Measurements from ENCODE around the gene FAM241A.

Gene FAM241A

DNA sequence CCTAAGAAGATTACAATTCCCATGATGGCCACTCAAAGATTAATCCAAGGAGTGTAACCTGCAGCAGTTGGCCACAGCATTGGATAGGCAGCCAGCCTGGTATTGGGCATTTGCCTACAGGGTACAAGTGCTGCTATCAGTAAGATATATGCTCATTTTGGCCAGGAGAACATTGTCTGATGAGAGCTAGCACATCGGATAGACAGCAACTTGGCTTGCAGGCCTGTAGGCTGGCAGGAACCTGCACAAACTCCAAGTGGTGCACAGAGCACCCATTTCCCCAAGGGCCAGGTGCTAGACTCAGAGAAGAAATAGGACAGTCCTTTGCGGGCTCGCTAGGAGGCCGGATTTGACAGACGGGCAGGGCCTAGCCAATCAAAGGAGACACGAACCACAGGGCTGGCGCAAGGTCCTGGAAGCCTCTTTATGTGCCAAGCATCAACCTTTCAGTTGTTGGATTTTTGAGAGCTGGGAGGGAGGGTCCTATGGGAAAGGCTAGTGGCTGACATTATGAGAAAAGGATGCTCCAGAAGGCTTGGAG lies 74.6 kb downstream of the FAM241A start:
- no peak for DNase-seq

DNA sequence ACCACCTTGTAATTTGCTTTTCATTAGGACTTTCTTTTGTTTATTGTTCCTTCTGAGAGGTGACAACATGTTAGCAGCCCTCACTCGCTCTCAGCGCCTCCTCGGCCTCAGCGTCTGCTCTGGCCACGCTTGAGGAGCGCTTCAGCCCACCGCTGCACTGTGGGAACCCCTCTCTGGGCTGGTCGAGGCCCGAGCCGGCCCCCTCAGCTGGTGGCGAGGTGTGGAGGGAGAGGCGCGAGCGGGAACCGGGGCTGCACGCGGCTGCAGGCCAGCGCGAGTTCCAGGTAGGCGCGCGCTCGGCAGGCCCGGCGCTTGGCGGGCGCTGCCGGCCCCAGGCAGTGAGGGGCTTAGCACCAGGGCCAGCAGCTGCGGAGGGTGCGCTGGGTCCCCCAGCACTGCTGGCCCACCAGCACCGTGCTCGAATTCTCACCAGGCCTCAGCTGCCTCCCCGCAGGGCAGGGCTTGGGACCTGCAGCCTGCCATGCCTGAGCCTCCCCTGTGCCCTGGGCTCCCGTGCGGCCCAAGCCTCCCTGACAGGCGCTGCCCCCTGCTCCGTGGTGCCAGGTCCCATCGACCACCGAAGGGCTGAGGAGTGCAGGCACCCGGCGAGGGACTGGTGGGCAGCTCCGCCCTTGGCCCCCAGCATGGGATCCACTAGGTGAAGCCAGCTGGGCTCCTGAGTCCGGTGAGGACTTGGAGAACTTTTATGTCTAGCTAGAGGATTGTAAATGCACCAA lies 77.1 kb downstream of the FAM241A start:
- DNase-seq: no peak

DNA sequence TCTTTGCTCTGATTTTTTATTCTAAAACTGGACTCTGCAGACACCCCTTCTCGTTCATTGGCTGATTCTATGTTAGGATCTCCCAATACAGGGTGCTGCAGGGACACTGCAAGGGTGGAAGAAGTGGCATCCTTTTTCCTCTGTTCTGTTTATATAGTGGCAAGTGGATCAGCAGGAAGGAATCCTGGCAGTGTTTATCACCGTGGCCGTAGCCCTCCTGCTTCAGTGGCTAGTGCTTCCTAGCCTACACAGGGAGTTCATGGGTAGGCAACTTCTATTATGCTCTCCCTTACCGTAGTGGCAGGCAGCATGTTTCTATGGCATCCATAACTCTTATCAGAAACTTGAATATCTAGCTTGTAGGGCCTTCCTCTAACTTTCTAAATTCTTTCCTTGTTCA lies 79.9 kb downstream of the FAM241A start:
- DNase-seq: no peak

DNA sequence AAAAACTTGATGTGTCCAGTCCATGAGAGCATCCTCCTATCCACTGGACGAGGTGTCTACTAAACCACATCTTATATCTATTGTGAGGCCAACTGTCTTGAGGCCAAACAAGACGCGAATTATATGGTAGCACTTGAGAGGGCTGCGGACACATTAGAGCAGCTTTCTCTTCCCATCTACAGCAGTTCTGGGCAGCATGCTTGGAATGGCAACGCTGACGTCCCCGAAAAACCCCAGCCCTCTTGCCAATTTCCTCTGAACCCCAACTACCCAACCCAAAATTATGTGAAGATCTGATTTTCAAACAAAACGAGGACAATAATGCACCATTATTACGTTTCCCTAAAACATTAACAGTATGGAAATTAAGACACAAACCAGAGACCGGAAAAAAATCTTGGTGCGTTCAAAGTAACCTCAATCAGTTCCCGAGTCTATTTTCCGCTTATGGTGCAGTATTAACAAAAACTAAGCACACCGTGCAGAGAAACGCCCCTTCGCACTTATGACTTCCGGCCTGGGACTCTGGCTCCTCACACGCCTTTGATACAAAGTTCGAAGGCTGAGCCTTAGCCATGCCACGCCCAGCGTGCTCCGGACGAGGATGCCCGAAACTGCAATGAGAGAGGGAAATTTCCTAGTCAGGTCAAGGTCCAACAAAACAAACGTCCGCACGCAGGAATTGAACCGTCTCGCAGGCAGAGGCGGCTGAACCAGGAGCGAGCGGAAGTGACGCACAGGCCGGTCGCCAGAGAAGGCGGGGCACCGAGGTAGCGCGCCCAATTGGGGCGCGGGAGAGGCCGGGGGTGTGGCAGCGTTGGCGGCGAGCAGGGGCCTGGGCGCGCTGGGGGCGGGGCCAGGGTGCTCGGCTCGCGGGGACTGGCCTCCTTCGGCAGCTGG lies 85.9 kb downstream of the FAM241A start:
- peak; percentile 92 to 96 for DNase-seq

DNA sequence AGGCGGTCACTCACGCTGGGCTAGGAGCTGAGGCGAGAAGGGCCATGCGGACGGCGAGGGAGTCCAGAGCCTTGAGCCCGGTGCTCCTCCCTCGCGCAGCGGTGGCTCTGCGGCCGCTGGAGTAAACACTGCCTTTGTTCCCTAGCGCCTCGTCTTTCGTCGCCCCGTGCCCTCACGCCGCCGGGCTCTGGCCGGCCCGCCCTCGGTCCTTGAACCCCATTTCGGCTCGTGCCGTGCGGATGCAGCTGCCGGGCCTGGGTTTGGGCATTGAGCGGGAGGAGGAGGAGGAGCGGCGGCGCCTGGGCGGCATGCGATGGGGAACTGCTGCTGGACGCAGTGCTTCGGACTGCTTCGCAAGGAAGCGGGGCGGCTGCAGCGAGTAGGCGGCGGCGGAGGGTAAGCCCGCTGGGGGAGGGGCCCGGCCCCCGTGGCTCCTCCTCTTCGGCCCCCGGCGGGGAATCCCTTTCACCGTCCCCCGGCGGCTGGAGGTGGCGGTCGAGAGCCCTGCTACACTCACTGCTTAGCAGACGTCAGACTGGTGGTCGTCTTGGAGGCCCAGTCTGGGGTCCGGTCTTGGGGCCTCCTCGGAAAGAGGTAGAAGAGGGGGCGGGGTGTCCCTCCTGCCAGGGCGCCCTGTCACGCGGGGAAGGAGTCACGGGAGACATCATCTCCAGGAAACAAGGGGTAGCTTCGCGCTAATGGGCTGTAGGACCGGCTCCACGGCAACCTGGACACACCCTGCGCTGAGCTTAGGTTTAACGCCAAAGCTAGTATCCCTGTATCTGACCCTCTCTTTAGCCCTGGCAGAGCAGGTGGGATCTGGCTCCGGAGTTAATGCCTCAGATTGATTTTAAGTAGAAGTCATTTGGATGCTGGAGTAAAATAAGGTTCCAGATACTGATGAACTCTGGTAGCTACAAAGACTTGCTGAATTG lies 86.8 kb downstream of the FAM241A start, which contains the start of gene AP1AR:
Gene AP1AR (plus strand): TSS at position 9 of the 935 bp plus-strand sequence. CDS start 305 bp downstream, at position 314.
- DNase-seq: peak; percentile 67 to 70

DNA sequence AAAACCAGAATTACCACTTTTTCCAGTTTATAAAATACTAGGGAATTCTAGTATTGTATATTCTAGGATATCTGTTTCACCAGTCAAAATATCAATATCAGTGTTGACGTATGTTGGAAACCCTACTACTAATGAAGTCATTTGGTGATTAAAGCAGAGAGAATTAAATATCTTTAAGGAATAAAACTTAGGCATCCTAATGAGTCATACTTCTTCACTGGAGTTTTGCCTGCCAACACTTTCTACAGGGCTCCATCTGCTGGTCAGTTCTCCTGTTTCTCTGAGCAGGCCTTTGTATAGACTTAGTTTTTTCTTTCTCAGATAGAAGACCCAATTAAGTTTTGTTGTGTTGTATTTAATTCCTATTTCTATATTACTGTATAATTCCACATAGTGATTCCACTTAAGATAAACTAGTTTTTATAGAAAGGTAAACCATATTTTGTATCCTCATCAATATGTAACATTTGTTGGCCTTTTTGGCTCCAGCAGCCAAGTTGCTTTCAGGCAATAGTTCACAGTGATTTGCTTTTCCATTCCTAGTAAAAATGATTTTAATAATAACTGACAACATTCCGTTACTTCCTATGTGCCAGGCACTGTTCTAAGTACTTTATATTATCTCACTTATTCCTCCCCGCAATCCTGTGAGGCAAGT lies 89.8 kb downstream of the FAM241A start:
- DNase-seq: peak; percentile 22 to 47

DNA sequence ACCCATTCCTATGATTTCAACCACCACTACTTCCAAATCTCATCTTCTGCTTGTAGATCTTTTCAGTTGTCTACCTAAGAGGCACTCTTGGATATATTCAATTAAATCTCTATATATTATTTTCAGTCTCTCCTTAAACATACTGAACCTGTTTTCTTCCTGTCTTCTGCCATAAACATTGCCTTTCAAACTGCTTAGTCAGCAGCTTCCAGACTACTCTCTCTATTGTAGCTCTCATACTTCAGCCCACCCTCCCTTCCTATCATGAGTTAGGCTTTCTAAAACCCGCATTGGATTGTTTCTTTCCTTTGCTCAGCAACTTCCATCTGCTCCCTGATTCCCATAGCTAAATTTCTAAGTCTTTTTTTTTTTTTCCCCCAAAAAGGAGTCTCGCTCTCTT lies 90.8 kb downstream of the FAM241A start:
- DNase-seq: no peak

DNA sequence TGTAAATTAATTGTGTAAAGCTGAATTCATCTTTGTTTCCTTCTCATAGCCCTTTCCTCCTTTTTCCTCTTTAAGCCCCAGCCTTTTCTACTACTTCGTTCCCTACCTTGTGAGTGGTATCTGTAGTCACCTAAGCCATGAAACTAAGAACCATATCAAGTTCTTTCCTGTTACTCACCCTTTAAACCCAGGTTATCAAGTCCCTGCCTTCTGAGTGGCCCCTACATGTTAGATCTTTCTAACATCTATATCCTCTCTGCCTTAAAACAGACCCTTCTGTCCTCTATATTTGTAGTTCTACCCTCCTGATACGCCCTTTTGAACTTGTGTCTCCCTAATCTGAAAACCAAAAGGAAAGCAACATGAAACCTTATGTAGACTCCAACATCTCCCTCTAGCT lies 93.6 kb downstream of the FAM241A start:
- DNase-seq: no peak

Measured in stimulated activated CD4-positive, alpha-beta T cell treated with anti-CD3 and anti-CD28 coated beads, Interleukin-2, amount 100 ng/mL, for 48 hours (primary cell).